ENCODE measurements around the gene TBC1D19. TPM values are rescaled to one million over a fixed set of nuclear protein-coding genes. Genes with fewer than 3 reads are reported as not detected.

TBC1D19 gene
- total RNA-seq, 1 experiment from 2014 or later = 19.1 TPM

DNA sequence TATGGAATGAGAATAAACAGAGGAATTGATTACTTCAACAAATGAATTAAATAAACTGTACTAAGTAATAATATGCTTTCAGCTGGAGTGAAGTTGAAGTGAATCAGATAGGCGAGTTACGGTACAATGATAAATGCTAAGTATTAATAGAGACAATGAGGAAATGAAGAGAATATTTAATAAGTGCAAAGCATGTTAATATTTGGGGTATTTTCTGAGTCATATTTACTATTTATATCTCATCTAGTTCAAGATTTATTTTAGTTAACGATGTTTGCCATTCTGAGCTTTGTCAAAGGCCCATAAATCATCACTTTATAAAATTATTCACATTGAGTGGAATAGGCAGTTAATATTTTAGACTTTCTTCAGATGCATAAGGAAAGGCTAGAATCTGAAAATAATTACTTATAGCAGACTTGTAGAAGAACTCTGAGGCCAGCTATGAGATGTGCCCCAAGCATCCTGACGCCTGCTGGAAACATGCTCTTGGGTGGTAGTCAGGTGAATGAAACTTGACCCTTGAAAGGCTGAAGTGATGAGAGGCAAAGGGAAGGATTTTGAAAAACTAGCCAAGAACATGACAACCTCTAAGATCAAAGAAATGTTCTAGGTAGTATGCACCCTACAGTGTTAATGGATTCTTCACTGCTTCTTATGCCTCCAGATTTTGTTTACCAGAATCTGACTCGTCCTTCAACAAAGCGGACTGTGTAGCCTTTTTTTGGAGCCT lies 142.9 kb downstream of the TBC1D19 start:
- POLR2A ChIA-PET = no interaction called here
- Histone ChIP-seq H3K9me3 (no peaks in the 10 kb centered on the region), H3K27me3 (replicated peaks; ENCODE audit: control insufficient read depth, insufficient read depth, low read length) (no peaks in the 10 kb centered on the region), H3K36me3 (ENCODE audit: control insufficient read depth, insufficient read depth, low read length) (no peaks in the 10 kb centered on the region), H3K4me1 (peaks cover 18% of the 10 kb centered on the region), H3K4me3 (ENCODE audit: low read depth, low read length) (no peak overlapping the region)
- Mint-ChIP-seq H3K27me3 (ENCODE audit: insufficient read depth, unreplicated experiment) (no peaks in the 10 kb centered on the region), H3K4me1 (ENCODE audit: low read depth, unreplicated experiment) (peaks cover 9% of the 10 kb centered on the region), H3K9me3 (ENCODE audit: unreplicated experiment) (no peaks in the 10 kb centered on the region), H3K36me3 (ENCODE audit: insufficient read depth, unreplicated experiment) (peaks cover 10% of the 10 kb centered on the region), H3K4me3 (ENCODE audit: unreplicated experiment) (no peak overlapping the region), H3K27ac (ENCODE audit: unreplicated experiment) (no peak overlapping the region)
- no peak for DNase-seq
- TF ChIP-seq, protein P1, sequence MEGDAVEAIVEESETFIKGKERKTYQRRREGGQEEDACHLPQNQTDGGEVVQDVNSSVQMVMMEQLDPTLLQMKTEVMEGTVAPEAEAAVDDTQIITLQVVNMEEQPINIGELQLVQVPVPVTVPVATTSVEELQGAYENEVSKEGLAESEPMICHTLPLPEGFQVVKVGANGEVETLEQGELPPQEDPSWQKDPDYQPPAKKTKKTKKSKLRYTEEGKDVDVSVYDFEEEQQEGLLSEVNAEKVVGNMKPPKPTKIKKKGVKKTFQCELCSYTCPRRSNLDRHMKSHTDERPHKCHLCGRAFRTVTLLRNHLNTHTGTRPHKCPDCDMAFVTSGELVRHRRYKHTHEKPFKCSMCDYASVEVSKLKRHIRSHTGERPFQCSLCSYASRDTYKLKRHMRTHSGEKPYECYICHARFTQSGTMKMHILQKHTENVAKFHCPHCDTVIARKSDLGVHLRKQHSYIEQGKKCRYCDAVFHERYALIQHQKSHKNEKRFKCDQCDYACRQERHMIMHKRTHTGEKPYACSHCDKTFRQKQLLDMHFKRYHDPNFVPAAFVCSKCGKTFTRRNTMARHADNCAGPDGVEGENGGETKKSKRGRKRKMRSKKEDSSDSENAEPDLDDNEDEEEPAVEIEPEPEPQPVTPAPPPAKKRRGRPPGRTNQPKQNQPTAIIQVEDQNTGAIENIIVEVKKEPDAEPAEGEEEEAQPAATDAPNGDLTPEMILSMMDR (IDR thresholded peaks at IDR 0.05; ENCODE audit: insufficient read depth in 1 of 2, low read depth in 1 of 2, low read length in 1 of 2, severe bottlenecking in 1 of 2, unreplicated experiment in 1 of 2) = no peak
- no TSS peak for BruUV-seq (replicated peaks)
- CTCF ChIA-PET = no interaction called here
- intact Hi-C loops (cut with micrococcal nuclease; ENCODE audit: unreplicated experiment) = loop anchor here (10.0 kb wide), 3 partner anchors 142 to 302 kb away; partner anchors contain the start of gene TBC1D19

DNA sequence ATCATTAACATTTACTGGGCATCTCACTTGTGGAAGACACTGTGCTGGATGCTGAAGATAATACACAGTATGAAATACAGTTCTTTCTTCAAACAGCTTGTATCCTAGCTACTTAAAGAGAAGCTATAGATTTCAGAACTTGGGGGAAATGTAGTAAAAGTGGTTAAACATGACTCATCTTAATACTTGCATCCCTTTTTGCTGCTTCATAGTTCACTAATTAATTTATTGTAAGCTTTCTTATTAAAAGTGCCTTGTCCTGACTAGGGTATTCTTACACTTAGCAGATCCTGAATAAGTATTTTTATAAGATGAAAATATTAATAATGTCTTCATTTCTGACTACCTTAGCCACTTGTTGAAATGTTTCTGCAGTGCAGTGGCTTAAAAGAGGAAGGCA lies 144.0 kb downstream of the TBC1D19 start:
- H3K27me3 Mint-ChIP-seq (ENCODE audit: insufficient read depth, unreplicated experiment) = no peaks in the 10 kb centered on the region
- H3K4me3 Mint-ChIP-seq (ENCODE audit: unreplicated experiment) = no peak overlapping the region
- POLR2A ChIA-PET = no interaction called here
- Histone ChIP-seq H3K9me3 (no peaks in the 10 kb centered on the region), H3K27me3 (replicated peaks; ENCODE audit: control insufficient read depth, insufficient read depth, low read length) (no peaks in the 10 kb centered on the region), H3K4me3 (ENCODE audit: low read depth, low read length) (no peak overlapping the region), H3K36me3 (ENCODE audit: control insufficient read depth, insufficient read depth, low read length) (no peaks in the 10 kb centered on the region), H3K4me1 (peaks cover 18% of the 10 kb centered on the region)
- CTCF ChIA-PET = no interaction called here
- no peaks in the 10 kb centered on the region for H3K9me3 Mint-ChIP-seq (ENCODE audit: unreplicated experiment)
- H3K4me1 Mint-ChIP-seq (ENCODE audit: low read depth, unreplicated experiment) = peaks cover 9% of the 10 kb centered on the region
- no peak overlapping the region for H3K27ac Mint-ChIP-seq (ENCODE audit: unreplicated experiment)
- TF ChIP-seq, protein P1 (IDR thresholded peaks at IDR 0.05; ENCODE audit: insufficient read depth in 1 of 2, low read depth in 1 of 2, low read length in 1 of 2, severe bottlenecking in 1 of 2, unreplicated experiment in 1 of 2) = no peak
- intact Hi-C loops (cut with micrococcal nuclease; ENCODE audit: unreplicated experiment) = loop anchor here (2.0 to 10.0 kb wide), 4 partner anchors 133 to 303 kb away; partner anchors contain the start of genes STIM2 and TBC1D19
- H3K36me3 Mint-ChIP-seq (ENCODE audit: insufficient read depth, unreplicated experiment) = peaks cover 10% of the 10 kb centered on the region
- BruUV-seq (replicated peaks) = no TSS peak
- no peak for DNase-seq

DNA sequence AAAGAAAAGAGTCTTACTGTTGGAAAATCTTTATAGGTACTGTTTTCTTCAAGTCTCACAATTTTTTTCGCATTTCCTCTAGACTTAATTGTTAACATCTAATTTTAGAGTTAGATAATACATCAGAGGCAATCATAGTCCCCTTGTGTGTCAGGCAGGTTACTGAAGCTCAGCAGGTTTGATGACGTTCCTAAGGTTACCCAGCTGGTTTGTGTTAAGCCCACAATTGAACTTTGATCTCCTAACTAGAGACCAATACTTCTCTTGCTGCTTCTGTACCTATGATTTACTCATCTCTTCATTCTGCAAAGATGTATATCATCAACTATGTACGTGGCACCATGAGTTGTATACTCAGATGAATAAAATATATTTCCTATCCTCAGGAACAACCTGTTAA lies 145.1 kb downstream of the TBC1D19 start:
- H3K4me3 Mint-ChIP-seq (ENCODE audit: unreplicated experiment) = peak overlapping the region; percentile 58
- CTCF ChIA-PET = interaction anchor here (0.6 kb wide), 1 partner anchor 270 kb away, joined by 3 read pairs; no protein-coding TSS in a partner anchor
- POLR2A ChIA-PET = no interaction called here
- peak overlapping the region; percentile 44 for H3K27ac Mint-ChIP-seq (ENCODE audit: unreplicated experiment)
- peaks cover 10% of the 10 kb centered on the region for H3K36me3 Mint-ChIP-seq (ENCODE audit: insufficient read depth, unreplicated experiment)
- H3K9me3 Mint-ChIP-seq (ENCODE audit: unreplicated experiment) = no peaks in the 10 kb centered on the region
- no peaks in the 10 kb centered on the region for H3K27me3 Mint-ChIP-seq (ENCODE audit: insufficient read depth, unreplicated experiment)
- peaks cover 9% of the 10 kb centered on the region for H3K4me1 Mint-ChIP-seq (ENCODE audit: low read depth, unreplicated experiment)
- TF ChIP-seq, protein P1 (IDR thresholded peaks at IDR 0.05; ENCODE audit: insufficient read depth in 1 of 2, low read depth in 1 of 2, low read length in 1 of 2, severe bottlenecking in 1 of 2, unreplicated experiment in 1 of 2) = no peak
- Histone ChIP-seq H3K4me1 (peaks cover 18% of the 10 kb centered on the region), H3K36me3 (ENCODE audit: control insufficient read depth, insufficient read depth, low read length) (no peaks in the 10 kb centered on the region), H3K4me3 (ENCODE audit: low read depth, low read length) (peak overlapping the region; percentile 17), H3K27me3 (replicated peaks; ENCODE audit: control insufficient read depth, insufficient read depth, low read length) (no peaks in the 10 kb centered on the region), H3K9me3 (no peaks in the 10 kb centered on the region)
- BruUV-seq (replicated peaks) = no TSS peak
- intact Hi-C loops (cut with micrococcal nuclease; ENCODE audit: unreplicated experiment) = loop anchor here (1.0 to 10.0 kb wide), 5 partner anchors 132 to 304 kb away; partner anchors contain the start of genes STIM2 and TBC1D19
- DNase-seq = peak; percentile 39 to 64

Data from Caco-2 (cell line).